IMR-90 (cell line): Measurements from ENCODE around the gene CHN2. TPM values are rescaled to one million over a fixed set of nuclear protein-coding genes. Genes with fewer than 3 reads are reported as not detected.

Source experiments
- ATAC-seq: fragments of 200-7000 bp; cut with Tn5 transposase; 2 replicates; pipeline ENCODE4 v1.9.1; 2020; ENCODE audit warnings: low read depth, mild to moderate bottlenecking, moderate library complexity
- BruUV-seq: library from RNA; stranded (reverse); fragments of 400-500 nt; replicated peaks from 2 replicates; lab custom pipeline; 2021; lab: Mats Ljungman, UMichigan
- CTCF ChIA-PET: fragments of 300-600 bp; formaldehyde crosslinking; extraction: SDS; loops from one replicate; lab custom pipeline; 2021; ENCODE audit warnings: antibody characterized with exemption; lab: Yijun Ruan, JAX
- POLR2A ChIA-PET: fragments of 300-600 bp; sonication (Branson Sonifier 250); formaldehyde crosslinking; loops from one replicate; lab custom pipeline; 2022; ENCODE audit warnings: antibody characterized with exemption; ENCODE audit not compliant: unreplicated experiment; lab: Charles Lee
- DNase-seq: peaks from one replicate; pipeline ENCODE4 v3.0.0; 2013
- H2AFZ ChIP-seq: replicated peaks from 2 replicates; pipeline ENCODE3; 2013; ENCODE audit warnings: low read length, mild to moderate bottlenecking; ENCODE audit not compliant: poor library complexity
- H2AK5ac ChIP-seq: 2 replicates; pipeline ENCODE4 v1.6.1; 2013; ENCODE audit warnings: low read depth, low read length, inconsistent platforms
- H2AK9ac ChIP-seq: replicated peaks from 2 replicates; pipeline ENCODE3; 2013; ENCODE audit warnings: mild to moderate bottlenecking, low read depth, low read length, moderate library complexity; ENCODE audit not compliant: poor library complexity
- H2BK120ac ChIP-seq: 2 replicates; pipeline ENCODE4 v1.6.1; 2013; ENCODE audit warnings: low read depth, low read length, inconsistent platforms
- H2BK15ac ChIP-seq: 3 replicates; pipeline ENCODE4 v1.6.1; 2013; ENCODE audit warnings: low read depth, low read length, inconsistent platforms
- H2BK20ac ChIP-seq: 2 replicates; pipeline ENCODE4 v1.6.1; 2013; ENCODE audit warnings: low read depth, mild to moderate bottlenecking, inconsistent platforms, low read length, moderate library complexity
- H2BK5ac ChIP-seq: 2 replicates; pipeline ENCODE4 v1.6.1; 2013; ENCODE audit warnings: mild to moderate bottlenecking, low read depth, low read length, inconsistent platforms; ENCODE audit not compliant: poor library complexity, severe bottlenecking
- H3K14ac ChIP-seq: replicated peaks from 2 replicates; pipeline ENCODE4 v1.6.1; 2013; ENCODE audit warnings: low read depth, low read length, inconsistent platforms
- H3K18ac ChIP-seq: 2 replicates; pipeline ENCODE4 v1.6.1; 2013; ENCODE audit warnings: low read depth, low read length, control low read depth
- H3K23ac ChIP-seq: 2 replicates; pipeline ENCODE4 v1.6.1; 2013; ENCODE audit warnings: low read depth, low read length, inconsistent platforms
- H3K27ac ChIP-seq: 2 replicates; pipeline ENCODE4 v1.5.1; 2013; ENCODE audit warnings: mild to moderate bottlenecking, control low read depth, low read length; ENCODE audit not compliant: insufficient read depth
- H3K27me3 ChIP-seq: 2 replicates; pipeline ENCODE4 v1.6.1; 2013; ENCODE audit warnings: low read length; ENCODE audit not compliant: control insufficient read depth, insufficient read depth
- H3K36me3 ChIP-seq: 2 replicates; pipeline ENCODE4 v1.6.1; 2013; ENCODE audit warnings: low read length, mixed read lengths; ENCODE audit not compliant: control insufficient read depth, insufficient read depth
- H3K4ac ChIP-seq: 2 replicates; pipeline ENCODE4 v1.6.1; 2013; ENCODE audit warnings: low read depth, low read length, inconsistent platforms
- H3K4me1 ChIP-seq: 2 replicates; pipeline ENCODE4 v1.6.1; 2013; ENCODE audit warnings: low read length, mixed read lengths; ENCODE audit not compliant: control insufficient read depth, insufficient read depth
- H3K4me2 ChIP-seq: 2 replicates; pipeline ENCODE4 v1.6.1; 2013; ENCODE audit warnings: low read depth, mild to moderate bottlenecking, control low read depth, low read length, moderate library complexity
- H3K4me3 ChIP-seq: 2 replicates; pipeline ENCODE4 v1.5.1; 2013; ENCODE audit warnings: low read depth, mild to moderate bottlenecking, control low read depth, low read length, moderate library complexity; ENCODE audit not compliant: insufficient read depth
- H3K56ac ChIP-seq: 2 replicates; pipeline ENCODE4 v1.6.1; 2013; ENCODE audit warnings: low read length, inconsistent platforms; ENCODE audit not compliant: insufficient read depth; ENCODE audit errors: extremely low read depth
- H3K79me1 ChIP-seq, 2 experiments: 2 replicates each; pipeline ENCODE4 v1.6.1; 2013; ENCODE audit warnings: low read length in 2 of 2, inconsistent platforms in 1 of 2, low read depth in 1 of 2
- H3K9ac ChIP-seq: 2 replicates; pipeline ENCODE4 v1.6.1; 2013; ENCODE audit warnings: low read depth, low read length, control low read depth
- H3K9me1 ChIP-seq: 2 replicates; pipeline ENCODE4 v1.6.1; 2013; ENCODE audit warnings: low read length, inconsistent platforms; ENCODE audit not compliant: insufficient read depth
- H3K9me3 ChIP-seq: 2 replicates; pipeline ENCODE4 v1.6.1; 2013; ENCODE audit warnings: low read length; ENCODE audit not compliant: control insufficient read depth, insufficient read depth
- H4K20me1 ChIP-seq: 2 replicates; pipeline ENCODE4 v1.6.1; 2013; ENCODE audit warnings: low read length, inconsistent platforms; ENCODE audit not compliant: insufficient read depth
- H4K5ac ChIP-seq: 2 replicates; pipeline ENCODE4 v1.6.1; 2013; ENCODE audit warnings: mild to moderate bottlenecking, low read depth, low read length, control low read depth
- H4K8ac ChIP-seq, 2 experiments: 2 replicates each; pipeline ENCODE4 v1.6.1; 2013; ENCODE audit warnings: low read depth in 2 of 2, low read length in 2 of 2, control low read depth in 1 of 2, inconsistent platforms in 1 of 2
- H4K91ac ChIP-seq: 2 replicates; pipeline ENCODE4 v1.6.1; 2013; ENCODE audit warnings: low read depth, low read length, inconsistent platforms; ENCODE audit not compliant: insufficient read depth
- CHD1 ChIP-seq: IDR thresholded peaks from 2 replicates; pipeline ENCODE4 v1.6.1; 2012; ENCODE audit warnings: low read depth, low read length, improper control_type of control experiment
- FOS ChIP-seq: fragments of 150-350 bp; IDR thresholded peaks from 2 replicates; pipeline ENCODE4 v1.6.1; 2016; ENCODE audit warnings: low read depth, low read length
- MAFK ChIP-seq: IDR thresholded peaks from 2 replicates; pipeline ENCODE4 v1.6.1; 2012; ENCODE audit warnings: low read depth, low read length, improper control_type of control experiment
- MXI1 ChIP-seq: IDR thresholded peaks from 2 replicates; pipeline ENCODE4 v1.6.1; 2012; ENCODE audit warnings: low read depth, mild to moderate bottlenecking, low read length, moderate library complexity, borderline replicate concordance
- POLR2A ChIP-seq: IDR thresholded peaks from 2 replicates; pipeline ENCODE4 v1.6.1; 2012; ENCODE audit warnings: mild to moderate bottlenecking, low read depth, low read length
- RAD21 ChIP-seq: IDR thresholded peaks from 2 replicates; pipeline ENCODE4 v1.6.1; 2012; ENCODE audit warnings: low read length, improper control_type of control experiment
- RFX5 ChIP-seq: IDR thresholded peaks from 2 replicates; pipeline ENCODE4 v1.8.0; 2012; ENCODE audit warnings: low read depth, mild to moderate bottlenecking, low read length, moderate library complexity
- SMC3 ChIP-seq: fragments of 150-350 bp; IDR thresholded peaks from 2 replicates; pipeline ENCODE4 v1.6.1; 2016; ENCODE audit warnings: low read depth, mild to moderate bottlenecking, antibody characterized with exemption, low read length, moderate library complexity
- USF2 ChIP-seq: fragments of 150-350 bp; IDR thresholded peaks from 2 replicates; pipeline ENCODE4 v1.6.1; 2017; ENCODE audit warnings: mild to moderate bottlenecking, antibody characterized with exemption, low read length, low read depth
- WGBS, 2 experiments: methylation state at CpG; one replicate each; pipeline versions ENCODE4 v1.1.5 to v1.1.7; 2013; ENCODE audit warnings: missing lambda C conversion rate in 2 of 2; ENCODE audit not compliant: insufficient read length in 1 of 2; ENCODE audit errors: extremely low coverage in 2 of 2; 5-methylcytosine and 5-hydroxymethylcytosine counted together
- dilution Hi-C: fragments of 300-500 bp; cut with HindIII; formaldehyde crosslinking; loops from one replicate; pipeline ENCODE4 v1.14.3; 2018; ENCODE audit warnings: low sequenced_read_pairs; ENCODE audit not compliant: unreplicated experiment
- in situ Hi-C: fragments of 300-500 bp; cut with MboI; formaldehyde crosslinking; loops from 3 replicates; pipeline ENCODE4 v1.14.3; 2019; ENCODE audit warnings: low sequenced_read_pairs, inconsistent platforms, mixed read lengths
- intact Hi-C: fragments of 100-400 bp; cut with micrococcal nuclease; formaldehyde crosslinking; loops from 2 replicates; pipeline ENCODE4 v1.10.0; 2022
- polyA plus RNA-seq, 3 experiments: library from polyadenylated mRNA; depleted of rRNA; stranded (reverse); fragments of >200 nt; gene quantifications; 2 replicates each; pipeline ENCODE4 v1.2.3, GENCODE V29; 2012; ENCODE audit warnings: low replicate concordance in 1 of 3
- total RNA-seq: library from RNA; depleted of rRNA; stranded (reverse); fragments of >200 nt; gene quantifications from 2 replicates; pipeline ENCODE4 v1.2.3, GENCODE V29; 2012

Gene CHN2
- total and polyA plus RNA-seq, 2 of the 4 experiments (the other 2 are of a cell fraction): not detected

GRCh38 chr7:29444267-29444666 is 249.7 kb downstream of the CHN2 start:
- Histone ChIP-seq H2AK5ac (no peak overlapping the region), H2BK120ac (no peak overlapping the region), H3K14ac (no peak overlapping the region), H3K36me3 (no peaks in the 10 kb centered on the region), H2BK20ac (no peak overlapping the region), H3K4me2 (no peak overlapping the region), H3K4me3 (no peak overlapping the region), H3K9me3 (no peaks in the 10 kb centered on the region), H3K4ac (no peak overlapping the region), H3K27me3 (no peaks in the 10 kb centered on the region), H3K4me1 (no peaks in the 10 kb centered on the region), H3K23ac (no peak overlapping the region), H3K56ac (no peak overlapping the region), H3K18ac (no peak overlapping the region), H4K91ac (no peak overlapping the region), H4K5ac (no peak overlapping the region), H4K20me1 (no peaks in the 10 kb centered on the region), H3K9me1 (no peaks in the 10 kb centered on the region), H2BK15ac (no peak overlapping the region), H4K8ac (no peak overlapping the region), H2AFZ (no peak overlapping the region), H3K27ac (no peak overlapping the region), H2BK5ac (no peak overlapping the region), H3K9ac (no peak overlapping the region), H2AK9ac (no peak overlapping the region), H3K79me1 (no peaks in the 10 kb centered on the region)
- POLR2A ChIA-PET: no interaction called here
- no CpG with 5 or more reads among the region's 3 CpGs for WGBS, 2 experiments
- in situ Hi-C loops: no loop called here
- CTCF ChIA-PET: no interaction called here
- DNase-seq: no peak
- TF ChIP-seq MXI1: no peak
- TF ChIP-seq RAD21: no peak
- no peak for TF ChIP-seq MAFK
- no peak for TF ChIP-seq RFX5
- TF ChIP-seq POLR2A: no peak
- TF ChIP-seq CHD1: no peak
- TF ChIP-seq FOS: no peak
- TF ChIP-seq SMC3: no peak
- no peak for TF ChIP-seq USF2
- no peak for ATAC-seq
- dilution Hi-C loops: no loop called here
- intact Hi-C loops: no loop called here
- no TSS peak for BruUV-seq
